Measurements from ENCODE around the gene PLXNA3.

Gene PLXNA3

GRCh38 chrX:154426916-154427770, 30.9 kb upstream of the PLXNA3 start:
- peaks cover 18% of the 10 kb centered on the region for H3K4me1 ChIP-seq (ENCODE audit: control insufficient read depth, insufficient read depth, low read length)
- H3K27me3 ChIP-seq (replicated peaks; ENCODE audit: control insufficient read depth, insufficient read depth, low read length) = peaks cover 6% of the 10 kb centered on the region
- H3K9ac ChIP-seq (ENCODE audit: low read length) = no peak overlapping the region
- DNase-seq (ENCODE audit: low read depth) = no peak
- H3K4me3 ChIP-seq (ENCODE audit: low read length) = no peak overlapping the region
- H3K9me3 ChIP-seq (ENCODE audit: control insufficient read depth, low read length) = no peaks in the 10 kb centered on the region
- H3K36me3 ChIP-seq (ENCODE audit: control insufficient read depth, insufficient read depth, low read length, severe bottlenecking) = no peaks in the 10 kb centered on the region

DNA sequence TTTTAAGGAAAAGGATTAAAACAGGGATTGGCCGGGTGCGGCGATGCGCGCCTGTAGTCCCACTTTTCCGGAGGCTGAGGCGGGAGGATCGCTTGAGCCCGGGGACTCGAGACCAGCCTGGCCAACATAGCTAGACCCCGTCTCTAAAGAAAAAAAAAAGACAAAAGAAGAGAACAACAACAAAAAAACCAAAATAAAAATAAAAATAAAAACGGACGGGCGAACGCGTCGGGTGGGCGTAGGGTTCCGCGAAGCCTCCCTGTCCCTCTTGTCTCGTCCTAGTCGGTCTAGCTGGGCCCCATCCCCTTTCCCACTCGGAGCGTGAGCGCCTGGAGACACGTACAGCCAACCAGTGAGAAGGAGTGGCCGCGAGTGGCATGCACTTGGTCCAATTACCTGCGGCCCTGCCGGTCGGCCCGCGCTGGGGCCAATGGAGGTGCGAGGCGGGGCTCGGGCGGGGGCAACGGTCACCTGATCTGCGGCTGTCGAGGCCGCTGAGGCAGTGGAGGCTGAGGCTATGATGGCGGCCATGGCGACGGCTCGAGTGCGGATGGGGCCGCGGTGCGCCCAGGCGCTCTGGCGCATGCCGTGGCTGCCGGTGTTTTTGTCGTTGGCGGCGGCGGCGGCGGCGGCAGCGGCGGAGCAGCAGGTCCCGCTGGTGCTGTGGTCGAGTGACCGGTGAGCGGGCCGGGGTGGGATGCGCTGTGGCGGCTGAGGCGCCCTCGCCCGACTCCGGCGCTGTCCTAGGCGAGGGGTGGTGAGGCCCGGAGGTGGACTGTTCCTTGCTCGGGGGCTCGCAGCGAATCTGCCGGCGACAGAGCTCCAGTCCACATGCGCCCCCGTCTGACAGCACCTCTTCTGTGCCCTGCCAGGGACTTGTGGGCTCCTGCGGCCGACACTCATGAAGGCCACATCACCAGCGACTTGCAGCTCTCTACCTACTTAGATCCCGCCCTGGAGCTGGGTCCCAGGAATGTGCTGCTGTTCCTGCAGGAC, 29.6 kb upstream of the PLXNA3 start, which contains the start of gene ATP6AP1:
TSS of gene ATP6AP1 (plus strand) at position 502 of the 996 bp plus-strand sequence. CDS start at position 518, 16 bp downstream.
- H3K9me3 ChIP-seq (ENCODE audit: control insufficient read depth, low read length) = no peaks in the 10 kb centered on the region
- DNase-seq (ENCODE audit: low read depth) = peak; percentile 94
- H3K4me3 ChIP-seq (ENCODE audit: low read length) = peak within 1 kb of the TSS; percentile 82
- peak within 1 kb of the TSS; percentile 84 for H3K9ac ChIP-seq (ENCODE audit: low read length)
- H3K4me1 ChIP-seq (ENCODE audit: control insufficient read depth, insufficient read depth, low read length) = peaks cover 18% of the 10 kb centered on the region
- peaks cover 7% of the 10 kb centered on the region for H3K36me3 ChIP-seq (ENCODE audit: control insufficient read depth, insufficient read depth, low read length, severe bottlenecking)
- H3K27me3 ChIP-seq (replicated peaks; ENCODE audit: control insufficient read depth, insufficient read depth, low read length) = peaks cover 6% of the 10 kb centered on the region

DNA sequence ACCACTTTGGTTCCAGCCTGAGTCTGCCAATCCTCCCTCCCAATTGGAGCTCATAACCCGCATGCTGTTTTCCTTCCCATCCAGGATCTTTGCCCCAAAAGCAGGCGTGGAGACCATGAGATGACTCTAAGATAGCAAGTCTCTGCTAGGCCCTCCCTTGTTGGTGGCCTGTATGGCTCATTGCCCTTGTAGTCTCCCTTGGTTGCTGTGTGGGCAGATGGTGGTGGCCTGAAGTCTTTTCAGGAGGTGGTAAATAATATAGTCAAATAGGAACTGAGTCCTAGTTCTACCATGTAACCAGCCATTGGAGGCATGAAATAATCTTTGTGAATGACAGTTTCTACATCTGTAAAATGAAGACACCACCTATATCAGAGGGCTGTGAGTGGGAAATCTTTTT, 28.4 kb upstream of the PLXNA3 start:
- peak overlapping the region; percentile 84 for H3K9ac ChIP-seq (ENCODE audit: low read length)
- H3K4me1 ChIP-seq (ENCODE audit: control insufficient read depth, insufficient read depth, low read length) = peaks cover 18% of the 10 kb centered on the region
- H3K4me3 ChIP-seq (ENCODE audit: low read length) = peak overlapping the region; percentile 82
- no peak for DNase-seq (ENCODE audit: low read depth)
- peaks cover 20% of the 10 kb centered on the region for H3K36me3 ChIP-seq (ENCODE audit: control insufficient read depth, insufficient read depth, low read length, severe bottlenecking)
- peaks cover 6% of the 10 kb centered on the region for H3K27me3 ChIP-seq (replicated peaks; ENCODE audit: control insufficient read depth, insufficient read depth, low read length)
- H3K9me3 ChIP-seq (ENCODE audit: control insufficient read depth, low read length) = no peaks in the 10 kb centered on the region

- Histone ChIP-seq H3K9me3 (ENCODE audit: control insufficient read depth, low read length) (no peaks in the 10 kb centered on the region), H3K36me3 (ENCODE audit: control insufficient read depth, insufficient read depth, low read length, severe bottlenecking) (peaks cover 27% of the 10 kb centered on the region), H3K4me1 (ENCODE audit: control insufficient read depth, insufficient read depth, low read length) (peaks cover 18% of the 10 kb centered on the region), H3K9ac (ENCODE audit: low read length) (no peak overlapping the region), H3K4me3 (ENCODE audit: low read length) (no peak overlapping the region), H3K27me3 (replicated peaks; ENCODE audit: control insufficient read depth, insufficient read depth, low read length) (peaks cover 6% of the 10 kb centered on the region)
- DNase-seq (ENCODE audit: low read depth) = no peak
Observed at GRCh38 chrX:154430479-154430878, 27.6 kb upstream of the PLXNA3 start.

GRCh38 chrX:154430916-154431315, 27.2 kb upstream of the PLXNA3 start:
- Histone ChIP-seq H3K9ac (ENCODE audit: low read length) (no peak overlapping the region), H3K4me3 (ENCODE audit: low read length) (no peak overlapping the region), H3K36me3 (ENCODE audit: control insufficient read depth, insufficient read depth, low read length, severe bottlenecking) (peaks cover 29% of the 10 kb centered on the region), H3K4me1 (ENCODE audit: control insufficient read depth, insufficient read depth, low read length) (peaks cover 18% of the 10 kb centered on the region), H3K9me3 (ENCODE audit: control insufficient read depth, low read length) (no peaks in the 10 kb centered on the region), H3K27me3 (replicated peaks; ENCODE audit: control insufficient read depth, insufficient read depth, low read length) (peaks cover 6% of the 10 kb centered on the region)
- DNase-seq (ENCODE audit: low read depth) = no peak

- Histone ChIP-seq H3K36me3 (ENCODE audit: control insufficient read depth, insufficient read depth, low read length, severe bottlenecking) (peaks cover 29% of the 10 kb centered on the region), H3K4me1 (ENCODE audit: control insufficient read depth, insufficient read depth, low read length) (peaks cover 18% of the 10 kb centered on the region), H3K9me3 (ENCODE audit: control insufficient read depth, low read length) (no peaks in the 10 kb centered on the region), H3K27me3 (replicated peaks; ENCODE audit: control insufficient read depth, insufficient read depth, low read length) (peaks cover 6% of the 10 kb centered on the region), H3K4me3 (ENCODE audit: low read length) (no peak overlapping the region), H3K9ac (ENCODE audit: low read length) (no peak overlapping the region)
- no peak for DNase-seq (ENCODE audit: low read depth)
Observed at GRCh38 chrX:154431341-154431740, 26.7 kb upstream of the PLXNA3 start.

DNA sequence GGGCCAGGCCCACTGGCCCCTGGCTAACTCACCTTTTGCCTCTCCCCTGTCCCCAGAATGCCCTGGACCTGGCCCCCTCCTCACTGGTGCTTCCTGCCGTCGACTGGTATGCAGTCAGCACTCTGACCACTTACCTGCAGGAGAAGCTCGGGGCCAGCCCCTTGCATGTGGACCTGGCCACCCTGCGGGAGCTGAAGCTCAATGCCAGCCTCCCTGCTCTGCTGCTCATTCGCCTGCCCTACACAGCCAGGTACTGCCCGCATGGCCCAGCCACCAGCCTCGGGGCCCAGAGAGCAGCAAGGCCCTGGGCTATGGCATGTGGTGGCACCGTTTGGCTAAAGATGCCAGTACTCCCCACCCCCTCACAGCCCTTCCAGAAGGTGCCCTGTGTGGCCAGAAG, 25.9 kb upstream of the PLXNA3 start:
- H3K9me3 ChIP-seq (ENCODE audit: control insufficient read depth, low read length) = no peaks in the 10 kb centered on the region
- no peak overlapping the region for H3K4me3 ChIP-seq (ENCODE audit: low read length)
- peaks cover 29% of the 10 kb centered on the region for H3K36me3 ChIP-seq (ENCODE audit: control insufficient read depth, insufficient read depth, low read length, severe bottlenecking)
- DNase-seq (ENCODE audit: low read depth) = no peak
- peaks cover 18% of the 10 kb centered on the region for H3K4me1 ChIP-seq (ENCODE audit: control insufficient read depth, insufficient read depth, low read length)
- peaks cover 6% of the 10 kb centered on the region for H3K27me3 ChIP-seq (replicated peaks; ENCODE audit: control insufficient read depth, insufficient read depth, low read length)
- no peak overlapping the region for H3K9ac ChIP-seq (ENCODE audit: low read length)

GRCh38 chrX:154433605-154434004, 24.5 kb upstream of the PLXNA3 start:
- Histone ChIP-seq H3K27me3 (replicated peaks; ENCODE audit: control insufficient read depth, insufficient read depth, low read length) (peaks cover 6% of the 10 kb centered on the region), H3K36me3 (ENCODE audit: control insufficient read depth, insufficient read depth, low read length, severe bottlenecking) (peaks cover 29% of the 10 kb centered on the region), H3K9ac (ENCODE audit: low read length) (no peak overlapping the region), H3K9me3 (ENCODE audit: control insufficient read depth, low read length) (no peaks in the 10 kb centered on the region), H3K4me3 (ENCODE audit: low read length) (no peak overlapping the region), H3K4me1 (ENCODE audit: control insufficient read depth, insufficient read depth, low read length) (peaks cover 15% of the 10 kb centered on the region)
- DNase-seq (ENCODE audit: low read depth) = no peak

GRCh38 chrX:154434394-154435168, 23.5 kb upstream of the PLXNA3 start:
- H3K9me3 ChIP-seq (ENCODE audit: control insufficient read depth, low read length) = no peaks in the 10 kb centered on the region
- H3K27me3 ChIP-seq (replicated peaks; ENCODE audit: control insufficient read depth, insufficient read depth, low read length) = peaks cover 3% of the 10 kb centered on the region
- no peak overlapping the region for H3K9ac ChIP-seq (ENCODE audit: low read length)
- H3K4me1 ChIP-seq (ENCODE audit: control insufficient read depth, insufficient read depth, low read length) = peaks cover 11% of the 10 kb centered on the region
- peaks cover 29% of the 10 kb centered on the region for H3K36me3 ChIP-seq (ENCODE audit: control insufficient read depth, insufficient read depth, low read length, severe bottlenecking)
- no peak overlapping the region for H3K4me3 ChIP-seq (ENCODE audit: low read length)
- DNase-seq (ENCODE audit: low read depth) = no peak

- peaks cover 29% of the 10 kb centered on the region for H3K36me3 ChIP-seq (ENCODE audit: control insufficient read depth, insufficient read depth, low read length, severe bottlenecking)
- H3K4me1 ChIP-seq (ENCODE audit: control insufficient read depth, insufficient read depth, low read length) = peaks cover 8% of the 10 kb centered on the region
- H3K9me3 ChIP-seq (ENCODE audit: control insufficient read depth, low read length) = no peaks in the 10 kb centered on the region
- DNase-seq (ENCODE audit: low read depth) = no peak
- no peak overlapping the region for H3K4me3 ChIP-seq (ENCODE audit: low read length)
- no peak overlapping the region for H3K9ac ChIP-seq (ENCODE audit: low read length)
- no peaks in the 10 kb centered on the region for H3K27me3 ChIP-seq (replicated peaks; ENCODE audit: control insufficient read depth, insufficient read depth, low read length)
Observed at GRCh38 chrX:154435171-154435733, 22.8 kb upstream of the PLXNA3 start.
